Activated gamma-delta T cell treated with anti-CD3 and anti-CD28 coated beads, Interleukin-2, amount 50 U/mL, for 16 hours (primary cell): ENCODE data around the gene RRBP1.
A peak's percentile ranks its signal among the peaks of the same experiment; 100 is the strongest.

ENCODE experiments used
- DNase-seq: peaks from one replicate; pipeline ENCODE4 v3.0.0-alpha.2; 2020; ENCODE audit warnings: low read depth

Gene RRBP1

DNA sequence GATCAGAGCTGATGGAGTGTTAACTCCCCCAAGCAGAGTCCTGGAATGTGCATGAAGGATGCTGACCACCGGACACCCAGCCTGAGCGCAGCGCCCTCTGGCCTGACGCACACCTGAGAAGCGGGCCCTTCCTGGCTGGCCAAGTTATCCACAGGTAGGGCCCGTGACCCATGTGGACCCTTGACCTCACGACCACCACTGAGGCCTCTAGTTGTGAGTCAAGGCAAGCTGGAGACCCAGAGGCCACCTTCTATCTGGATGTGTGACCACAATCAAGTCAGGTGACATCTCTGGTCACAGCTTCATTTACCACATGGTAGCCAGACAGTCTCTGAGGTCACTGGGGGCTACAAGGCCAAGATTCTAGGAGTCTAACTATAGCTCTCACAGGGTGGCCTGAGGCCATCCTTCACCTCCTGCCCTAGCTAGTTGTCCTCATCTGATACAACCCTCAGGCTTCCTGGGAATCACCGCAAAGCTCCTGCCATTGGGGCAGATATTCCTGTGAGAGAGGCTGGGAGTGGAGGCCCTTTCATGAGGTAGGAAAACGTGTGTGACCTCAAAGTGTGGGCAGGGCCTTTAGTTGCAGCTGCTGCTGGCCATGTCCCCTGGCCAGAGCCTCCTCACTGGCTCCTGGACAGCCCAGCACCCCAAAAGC is 59.1 kb downstream of the RRBP1 start:
- DNase-seq, result no peak

DNA sequence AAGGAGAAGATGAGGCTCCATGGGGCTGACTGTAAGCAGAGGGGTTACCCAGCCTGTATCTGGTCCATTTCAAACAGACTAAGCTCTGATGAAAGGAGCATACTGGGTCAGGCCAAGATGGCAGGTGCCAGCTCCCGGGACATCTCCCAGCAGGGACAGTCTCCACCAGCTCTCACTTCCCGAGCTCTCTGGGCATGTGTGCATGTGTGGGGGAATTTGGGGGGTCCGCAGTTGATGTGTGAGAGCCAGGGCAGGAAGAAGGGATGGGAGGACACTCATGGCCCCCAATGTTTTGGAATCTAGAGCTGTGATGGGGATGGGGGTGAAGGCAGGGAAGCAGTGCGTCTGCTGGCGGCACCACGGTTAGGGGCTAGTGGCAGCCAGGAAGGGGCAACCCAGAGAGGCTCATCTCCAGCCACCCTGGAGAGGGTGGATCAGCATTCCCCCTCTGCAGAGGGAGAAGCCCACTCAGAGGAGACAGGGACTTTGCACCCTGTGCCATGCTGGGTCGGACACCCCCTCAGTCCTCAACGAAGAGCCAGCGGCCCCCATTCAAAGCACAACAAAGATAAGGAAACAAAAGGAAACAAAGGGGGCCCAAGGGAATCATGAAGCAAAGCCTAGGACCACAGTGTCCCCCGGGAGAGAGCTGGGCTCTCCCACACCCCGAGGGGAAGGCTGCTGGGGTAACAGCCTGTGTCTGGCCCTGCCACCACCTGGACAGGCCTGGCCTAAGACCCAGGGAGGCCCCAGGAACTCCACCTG is 59.8 kb downstream of the RRBP1 start:
- no peak for DNase-seq

GRCh38 chr20:17621229-17621968 is 60.6 kb downstream of the RRBP1 start:
- no peak for DNase-seq

GRCh38 chr20:17620371-17621228 is 61.4 kb downstream of the RRBP1 start:
- DNase-seq, result no peak

DNA sequence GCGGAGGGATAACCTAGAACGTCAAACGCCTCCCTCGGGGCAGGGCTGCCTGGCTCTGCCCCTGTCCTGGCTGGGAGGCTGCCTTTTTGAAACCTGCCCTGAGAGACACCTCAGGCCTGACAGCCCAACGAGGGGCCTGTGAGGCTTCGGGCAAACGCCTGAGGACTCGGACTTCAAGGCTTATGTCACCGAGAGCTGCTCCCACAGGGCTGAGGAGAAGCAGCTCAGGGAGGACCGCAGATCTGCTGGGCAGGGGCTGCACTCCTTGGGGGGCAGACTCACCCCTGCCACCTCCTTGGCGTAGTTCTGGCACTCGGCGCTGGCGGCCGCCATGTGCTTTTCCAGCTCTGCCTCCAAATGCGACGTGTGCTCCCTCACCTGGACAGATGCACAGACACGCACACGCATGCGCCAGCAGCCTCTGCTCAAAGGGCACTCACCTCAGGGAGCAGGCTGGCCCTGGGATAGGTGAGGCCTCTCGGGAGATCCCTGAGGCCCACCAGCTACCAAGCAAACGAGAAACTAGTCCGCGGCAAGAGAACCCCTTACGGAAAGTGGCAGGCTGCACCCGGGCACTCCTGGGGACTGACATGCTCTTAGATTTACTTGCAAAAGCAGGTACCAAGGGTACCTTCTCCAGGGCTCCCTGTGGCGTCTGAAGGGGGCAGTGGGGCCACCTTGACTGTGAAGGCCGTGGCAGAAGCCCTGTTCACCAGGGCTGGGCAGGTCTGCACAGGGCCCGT is 62.5 kb downstream of the RRBP1 start:
- DNase-seq, result no peak

- no peak for DNase-seq
Measured at GRCh38 chr20:17618673-17619013, 63.4 kb downstream of the RRBP1 start.

DNA sequence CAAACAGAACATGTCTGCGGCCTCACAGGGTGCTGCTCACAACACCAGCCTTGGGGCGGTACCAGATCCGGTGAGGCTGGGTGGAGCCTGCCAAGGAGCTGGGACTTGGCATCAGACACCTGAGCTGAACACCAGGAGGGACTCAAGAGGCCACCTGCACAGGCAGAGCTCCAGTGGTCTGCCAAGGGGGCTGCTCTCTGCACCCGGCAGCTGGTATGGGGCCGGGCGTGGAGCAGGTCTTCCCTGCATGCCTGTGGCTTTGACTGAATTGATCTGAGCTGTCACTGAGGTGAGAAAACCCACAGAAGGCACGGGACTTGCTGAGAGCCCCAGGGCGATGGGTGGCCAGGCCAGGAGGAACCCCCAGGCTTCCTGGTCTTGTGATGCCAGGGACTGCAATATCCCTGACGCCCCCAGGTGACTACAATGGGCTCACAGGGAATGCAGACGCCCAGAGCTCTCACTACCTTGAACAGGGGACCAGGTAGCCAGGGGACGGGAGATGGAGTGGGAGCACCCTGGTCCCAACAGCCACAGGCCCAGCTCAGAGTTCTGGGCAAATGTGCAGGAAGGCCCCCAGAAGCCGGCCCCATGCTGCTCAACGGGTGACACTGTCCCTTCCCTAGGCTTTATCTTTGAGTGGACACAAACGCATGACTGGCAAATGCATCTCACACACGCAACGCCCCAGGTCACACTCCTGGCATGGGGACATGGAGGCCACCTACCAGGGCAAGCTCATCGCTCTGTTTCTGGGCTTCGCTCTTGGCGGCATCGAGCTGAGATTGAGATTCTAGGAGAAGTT is 64.0 kb downstream of the RRBP1 start:
- no peak for DNase-seq

DNA sequence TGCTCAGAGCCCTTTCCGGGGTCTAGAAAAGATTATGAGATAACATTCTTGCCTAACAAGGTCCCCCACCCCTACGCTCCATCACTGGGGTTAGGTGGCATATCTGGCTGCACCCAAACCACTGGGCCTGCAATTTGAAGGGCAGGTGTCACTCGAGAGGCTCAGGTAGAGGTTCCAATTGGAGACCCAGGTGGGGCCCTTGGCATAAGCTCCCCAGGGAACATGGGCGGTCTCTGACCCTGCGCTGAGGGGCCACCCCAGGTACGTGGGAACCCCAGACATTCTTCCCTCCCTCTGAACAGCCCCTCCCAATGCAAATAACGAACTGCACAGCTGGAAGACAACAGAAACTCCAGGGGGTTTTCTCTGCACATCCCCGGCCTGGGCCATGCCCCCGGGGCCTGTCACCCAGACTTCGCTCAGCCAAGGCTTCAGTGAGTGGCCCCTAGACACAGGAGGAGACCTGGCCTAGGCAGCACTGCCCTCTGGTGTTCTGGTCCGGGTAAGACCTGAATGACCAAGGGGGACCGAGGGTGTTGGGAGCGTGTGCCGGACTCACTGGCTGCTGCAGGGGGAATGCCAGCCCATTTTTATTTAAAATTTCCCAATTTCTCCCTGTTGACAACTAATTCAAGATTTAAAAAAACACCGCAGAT is 64.7 kb downstream of the RRBP1 start:
- no peak for DNase-seq

DNA sequence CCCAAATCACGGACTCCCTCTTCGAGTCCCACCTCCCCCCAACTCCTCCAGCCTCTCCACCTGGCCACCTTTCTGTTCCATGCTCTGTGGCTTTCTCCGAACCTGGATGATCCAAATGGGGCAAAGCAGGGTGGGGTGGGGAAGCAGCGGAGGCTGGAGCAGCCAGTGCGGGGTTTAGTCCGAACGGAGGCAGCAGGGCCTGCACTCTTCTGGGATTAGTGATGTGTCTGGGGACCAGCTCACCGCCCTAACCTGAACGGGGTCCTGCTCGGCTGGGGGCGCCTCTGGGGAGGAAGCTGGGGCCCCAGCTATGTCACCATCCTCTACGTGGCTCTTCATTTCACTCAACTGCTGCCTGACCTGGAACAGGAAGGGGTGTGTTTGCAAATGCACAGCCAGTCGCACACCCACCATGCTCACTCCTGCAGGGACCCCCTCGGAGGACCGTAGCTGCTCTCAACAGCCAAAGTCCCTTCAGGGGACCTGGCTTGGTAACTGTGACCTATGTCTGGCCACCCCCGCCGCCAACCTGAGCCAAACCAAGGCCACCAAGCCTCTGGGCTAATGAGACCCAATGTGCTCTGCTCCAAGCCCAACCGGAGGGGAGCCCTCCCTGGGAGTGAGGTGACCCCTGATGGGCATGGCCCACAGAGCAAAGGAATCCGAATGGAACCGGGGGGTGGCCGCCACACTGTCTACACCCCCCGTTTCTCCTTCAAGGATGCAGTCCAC is 65.4 kb downstream of the RRBP1 start:
- no peak for DNase-seq

GRCh38 chr20:17615645-17616479 is 66.2 kb downstream of the RRBP1 start:
- no peak for DNase-seq

DNA sequence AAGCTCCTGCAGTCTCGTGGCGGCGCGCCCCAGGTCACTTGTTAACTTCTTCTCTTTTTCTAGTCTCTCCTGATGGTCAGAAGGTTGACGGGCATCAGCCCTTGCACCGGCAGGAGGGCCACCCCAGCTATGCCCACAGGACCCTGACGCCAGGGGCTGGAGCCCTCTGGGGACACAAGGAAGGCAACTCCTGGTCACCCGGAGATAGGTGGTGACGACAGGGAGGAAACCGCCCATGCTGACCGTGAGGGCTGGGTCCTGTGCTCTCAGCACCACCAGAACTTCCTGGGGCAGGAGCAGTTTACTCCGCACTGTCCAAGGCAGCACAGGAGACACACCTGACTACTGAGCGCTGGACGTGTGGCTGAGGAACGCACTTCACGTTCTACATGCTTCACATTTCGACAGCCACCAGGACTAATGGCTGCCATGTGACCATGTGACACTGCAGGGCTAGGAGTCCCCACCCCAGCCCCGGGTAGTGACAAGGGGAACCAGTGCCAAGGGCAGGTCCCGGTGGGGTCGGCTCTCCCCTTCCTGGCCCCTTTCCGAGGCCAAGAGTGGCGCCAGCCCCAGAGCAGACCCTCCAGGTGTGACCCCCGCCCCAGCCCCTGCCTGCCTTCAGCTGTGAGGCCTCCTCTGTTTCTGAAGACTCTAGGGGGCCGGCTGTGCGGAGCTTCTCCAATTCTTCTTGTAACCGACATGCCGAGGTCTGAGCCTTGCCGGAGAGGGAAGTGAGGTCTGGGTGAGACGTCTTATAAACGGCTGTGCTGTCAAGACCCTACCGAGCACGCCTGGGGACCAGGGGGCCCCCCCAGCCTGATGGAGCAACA is 67.0 kb downstream of the RRBP1 start:
- no peak for DNase-seq

GRCh38 chr20:17614176-17614811 is 67.7 kb downstream of the RRBP1 start:
- no peak for DNase-seq

DNA sequence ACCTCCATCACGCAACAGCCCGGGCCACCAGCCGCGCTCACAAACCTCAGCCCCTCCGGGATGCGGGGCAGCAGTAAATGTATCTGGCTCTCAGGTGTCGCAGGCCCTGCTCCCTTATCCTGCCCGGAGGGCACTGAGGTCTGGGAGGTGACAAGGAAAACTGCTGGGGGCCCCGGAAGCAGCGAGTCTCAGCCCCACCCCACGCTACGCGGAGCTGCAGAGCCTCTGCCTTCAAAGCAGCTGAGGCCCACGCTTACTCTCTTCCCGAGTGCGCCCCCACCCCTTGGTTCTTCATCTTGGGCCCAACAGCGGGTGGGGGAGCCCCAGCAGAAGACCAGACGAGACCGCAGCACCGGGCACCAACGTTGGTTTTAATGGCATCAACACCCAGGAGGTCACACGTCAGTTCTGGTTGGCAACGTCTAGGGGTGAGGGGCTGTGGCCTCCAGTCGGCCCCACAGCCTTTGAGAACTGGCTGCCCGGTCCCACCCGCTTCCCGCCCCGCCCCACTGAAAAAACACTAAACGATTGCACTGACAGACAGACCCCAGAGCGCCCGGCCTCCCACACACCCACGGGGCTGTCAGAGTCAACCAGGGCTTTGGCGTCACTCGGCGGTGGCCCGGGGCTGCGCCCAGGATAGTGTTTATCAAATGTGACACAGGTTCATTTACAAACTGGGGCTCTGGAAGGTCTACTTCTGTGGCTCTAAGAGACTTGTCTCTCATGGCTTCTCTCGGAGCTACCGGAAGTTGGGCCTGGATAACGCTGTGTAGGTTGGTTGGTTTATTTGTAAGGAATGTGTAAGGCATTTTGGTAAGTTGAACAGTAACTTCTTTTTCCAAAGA is 68.5 kb downstream of the RRBP1 start:
- DNase-seq, result no peak

- DNase-seq, result no peak
Measured at GRCh38 chr20:17612992-17613327, 69.1 kb downstream of the RRBP1 start.

DNA sequence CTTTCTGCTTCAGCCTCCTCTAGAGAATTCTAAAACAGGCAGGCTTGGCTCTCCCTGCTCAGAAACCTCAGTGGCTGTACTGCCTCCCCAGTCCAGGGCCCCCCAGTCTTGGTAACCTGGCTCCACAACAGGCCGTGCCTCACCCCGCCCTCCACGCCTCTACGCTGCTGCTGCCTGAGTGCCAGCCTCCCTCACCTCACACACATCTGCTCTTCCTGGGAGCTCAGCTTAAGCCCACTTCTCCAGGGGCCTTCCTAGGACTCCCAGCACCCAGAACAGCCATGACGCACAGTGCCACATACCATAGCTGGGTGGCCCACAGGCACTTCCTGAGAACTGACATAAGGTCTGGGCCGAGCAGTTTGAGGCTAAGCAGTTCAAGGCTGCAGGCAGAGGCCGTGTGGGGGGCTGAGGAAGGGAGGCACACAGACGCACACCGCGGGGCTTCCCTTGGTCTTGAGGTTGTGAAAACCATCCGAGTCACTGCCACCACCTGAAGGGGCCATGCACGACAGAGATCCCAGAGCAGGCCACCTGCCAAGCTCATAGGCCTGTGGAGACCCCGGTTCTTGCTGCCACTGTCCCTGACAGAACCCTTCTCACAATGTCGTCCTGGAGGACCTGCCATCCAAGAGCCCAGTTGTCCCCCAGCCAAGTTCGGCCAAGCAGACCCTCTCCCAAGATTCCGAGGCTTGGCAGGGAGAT is 69.6 kb downstream of the RRBP1 start:
- DNase-seq, result peak; percentile 32
